ENCODE data around the gene LYPD8. TPM values are rescaled to one million over a fixed set of nuclear protein-coding genes. Genes with fewer than 3 reads are reported as not detected.

The LYPD8 gene
- total and polyA plus RNA-seq, 2 of the 8 experiments (the other 6 are each of a cell fraction or from before 2014, with no cell fraction given): not detected

DNA sequence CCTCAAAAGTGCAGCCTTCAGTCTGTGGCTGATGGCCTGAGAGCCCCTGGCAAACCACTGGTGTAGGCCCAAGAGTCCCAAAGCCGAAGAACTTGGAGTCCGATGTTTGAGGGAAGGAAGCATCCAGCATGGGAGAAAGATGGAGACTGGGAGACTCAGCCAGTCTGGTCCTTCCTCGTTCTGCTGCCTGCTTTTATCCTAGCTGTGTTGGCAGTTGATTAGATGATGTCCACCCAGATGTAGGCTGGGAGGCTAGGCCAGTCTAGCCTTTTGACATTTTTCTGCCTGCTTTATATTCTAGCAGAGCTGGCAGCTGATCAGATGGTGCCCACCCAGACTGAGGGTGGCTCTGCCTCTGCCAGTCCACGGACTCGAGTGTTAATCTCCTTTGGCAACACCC is 1.1 kb upstream of the LYPD8 start (continued):
- TF ChIP-seq, protein P1, sequence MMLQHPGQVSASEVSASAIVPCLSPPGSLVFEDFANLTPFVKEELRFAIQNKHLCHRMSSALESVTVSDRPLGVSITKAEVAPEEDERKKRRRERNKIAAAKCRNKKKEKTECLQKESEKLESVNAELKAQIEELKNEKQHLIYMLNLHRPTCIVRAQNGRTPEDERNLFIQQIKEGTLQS (IDR thresholded peaks at IDR 0.05; ENCODE audit: insufficient read depth, low read depth, low read length): no peak
- TF ChIP-seq BACH1 (IDR thresholded peaks at IDR 0.05; ENCODE audit: low read length): no peak

Measured in H1 (cell line).